ENCODE results near the gene TNFAIP1.

Gene TNFAIP1

GRCh38 chr17:28363186-28363585 lies 27.6 kb downstream of the TNFAIP1 start:
- no peak overlapping the region for H3K4me3 Mint-ChIP-seq
- H3K27me3 Mint-ChIP-seq: no peaks in the 10 kb centered on the region
- DNase-seq (ENCODE audit: low spot score in 2 of 2): no peak
- no peaks in the 10 kb centered on the region for H3K9me3 Mint-ChIP-seq
- H3K36me3 Mint-ChIP-seq (ENCODE audit: insufficient read depth): peaks cover 26% of the 10 kb centered on the region
- H3K27ac Mint-ChIP-seq (ENCODE audit: low read depth): no peak overlapping the region
- H3K4me1 Mint-ChIP-seq: peaks cover 3% of the 10 kb centered on the region
- ATAC-seq (replicated peaks; ENCODE audit: extremely low read depth, poor library complexity, severe bottlenecking): no peak

GRCh38 chr17:28363776-28364650 lies 28.5 kb downstream of the TNFAIP1 start:
- ATAC-seq (replicated peaks; ENCODE audit: extremely low read depth, poor library complexity, severe bottlenecking) (no peak), DNase-seq (ENCODE audit: low spot score in 2 of 2) (no peak)
- no peaks in the 10 kb centered on the region for H3K4me1 Mint-ChIP-seq
- no peak overlapping the region for H3K4me3 Mint-ChIP-seq
- H3K27ac Mint-ChIP-seq (ENCODE audit: low read depth): no peak overlapping the region
- H3K27me3 Mint-ChIP-seq: no peaks in the 10 kb centered on the region
- peaks cover 22% of the 10 kb centered on the region for H3K36me3 Mint-ChIP-seq (ENCODE audit: insufficient read depth)
- no peaks in the 10 kb centered on the region for H3K9me3 Mint-ChIP-seq

- Mint-ChIP-seq H3K4me1 (no peaks in the 10 kb centered on the region), H3K27me3 (no peaks in the 10 kb centered on the region), H3K36me3 (ENCODE audit: insufficient read depth) (peaks cover 18% of the 10 kb centered on the region), H3K9me3 (no peaks in the 10 kb centered on the region), H3K27ac (ENCODE audit: low read depth) (no peak within 1 kb of the TSS), H3K4me3 (no peak within 1 kb of the TSS)
- DNase-seq (ENCODE audit: low spot score in 2 of 2) (no peak), ATAC-seq (replicated peaks; ENCODE audit: extremely low read depth, poor library complexity, severe bottlenecking) (no peak)
These were observed 29.3 kb downstream of the TNFAIP1 start, which contains the start of gene SEBOX for GRCh38 chr17:28364665-28365363. Gene SEBOX (minus strand): TSS chr17:28365199. CDS start chr17:28365151, 48 bp downstream.

DNA sequence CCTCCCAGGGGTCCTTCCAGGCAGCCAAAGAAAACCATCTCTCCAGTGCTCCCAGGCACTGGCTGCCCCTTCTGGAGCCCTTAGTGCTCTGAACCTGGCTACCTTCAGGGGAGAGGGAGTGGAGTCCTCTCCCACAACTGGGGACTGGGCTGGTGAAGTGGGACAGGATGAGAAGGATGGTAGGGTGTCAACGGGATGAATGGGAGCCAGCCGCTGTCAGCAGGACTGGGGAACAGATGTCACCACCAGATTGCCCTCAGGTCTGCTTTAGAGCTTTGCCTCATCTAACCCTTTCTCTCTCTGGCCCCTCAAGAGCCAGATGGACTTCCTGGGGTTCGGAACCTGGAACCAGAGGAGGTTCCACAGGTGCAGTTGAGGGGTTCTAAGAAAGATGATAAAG lies 29.9 kb downstream of the TNFAIP1 start:
- Mint-ChIP-seq H3K4me3 (no peak overlapping the region), H3K27ac (ENCODE audit: low read depth) (no peak overlapping the region), H3K4me1 (no peaks in the 10 kb centered on the region), H3K36me3 (ENCODE audit: insufficient read depth) (peaks cover 18% of the 10 kb centered on the region), H3K27me3 (no peaks in the 10 kb centered on the region), H3K9me3 (no peaks in the 10 kb centered on the region)
- DNase-seq (ENCODE audit: low spot score in 2 of 2) (no peak), ATAC-seq (replicated peaks; ENCODE audit: extremely low read depth, poor library complexity, severe bottlenecking) (no peak)

GRCh38 chr17:28366605-28367004 lies 31.0 kb downstream of the TNFAIP1 start:
- Mint-ChIP-seq H3K27ac (ENCODE audit: low read depth) (no peak overlapping the region), H3K9me3 (no peaks in the 10 kb centered on the region), H3K4me3 (no peak overlapping the region), H3K4me1 (peaks cover 7% of the 10 kb centered on the region), H3K27me3 (no peaks in the 10 kb centered on the region), H3K36me3 (ENCODE audit: insufficient read depth) (peaks cover 13% of the 10 kb centered on the region)
- ATAC-seq (replicated peaks; ENCODE audit: extremely low read depth, poor library complexity, severe bottlenecking) (no peak), DNase-seq (ENCODE audit: low spot score in 2 of 2) (no peak)

DNA sequence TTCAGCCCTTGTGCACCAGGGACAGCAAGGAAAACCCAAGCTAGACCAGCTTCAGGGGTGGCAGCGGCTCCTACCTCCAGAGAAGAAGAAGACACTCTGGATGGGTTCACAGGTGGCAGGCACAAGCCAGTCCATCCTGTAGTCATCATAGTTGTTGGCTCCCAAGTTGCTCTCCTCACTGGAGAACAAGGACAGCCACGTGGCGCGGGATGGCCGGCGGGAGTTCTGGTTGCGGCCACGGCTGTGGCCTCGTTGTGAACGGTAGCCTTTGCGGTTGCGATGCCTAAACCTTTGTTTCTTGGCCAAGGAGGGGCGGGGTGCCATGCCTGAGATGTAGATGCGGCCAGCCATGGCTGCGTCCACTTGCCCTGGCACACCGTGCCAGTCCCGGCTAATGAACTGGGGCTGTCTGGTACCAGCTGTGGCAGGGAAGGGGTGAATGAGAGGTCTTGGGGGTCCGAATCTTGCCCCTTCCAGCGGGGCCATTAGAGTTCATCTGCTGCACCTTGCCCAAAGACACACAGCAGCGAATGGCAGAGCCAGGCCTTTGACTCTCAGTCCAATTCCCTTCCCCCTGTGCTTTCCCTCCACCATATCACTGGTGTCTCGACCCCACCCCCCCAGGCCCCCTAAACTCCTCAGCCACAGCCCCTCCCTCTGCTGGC lies 32.2 kb downstream of the TNFAIP1 start:
- Mint-ChIP-seq H3K36me3 (ENCODE audit: insufficient read depth) (peaks cover 10% of the 10 kb centered on the region), H3K27ac (ENCODE audit: low read depth) (no peak overlapping the region), H3K9me3 (no peaks in the 10 kb centered on the region), H3K4me3 (no peak overlapping the region), H3K4me1 (peaks cover 13% of the 10 kb centered on the region), H3K27me3 (no peaks in the 10 kb centered on the region)
- no peak for ATAC-seq (replicated peaks; ENCODE audit: extremely low read depth, poor library complexity, severe bottlenecking)
- no peak for DNase-seq (ENCODE audit: low spot score in 2 of 2)

DNA sequence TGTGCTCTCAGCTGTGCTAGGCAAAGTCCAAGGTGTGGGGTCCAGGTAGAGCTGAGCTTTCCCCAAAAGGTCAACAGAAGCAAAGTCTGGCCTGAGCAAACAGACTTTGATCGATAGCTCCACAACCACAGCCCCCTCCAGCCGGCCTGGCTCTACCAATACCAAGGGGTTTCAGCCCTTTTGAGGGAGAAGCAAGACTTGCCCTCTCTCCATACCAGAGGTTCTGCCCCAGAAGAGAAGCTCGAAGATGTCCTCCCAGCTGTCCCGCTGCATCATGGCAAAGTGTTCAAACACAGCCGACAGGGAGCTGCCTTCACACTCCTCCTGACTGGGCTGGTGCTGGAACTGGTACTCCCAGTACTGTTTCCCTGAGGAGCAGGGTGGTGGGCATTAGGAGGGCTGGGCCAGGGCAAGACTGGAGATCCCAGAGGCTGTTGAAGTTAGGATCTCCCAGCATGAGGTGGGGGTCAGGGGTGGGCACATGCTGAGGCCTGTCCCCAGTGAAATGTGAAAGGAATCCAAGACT lies 32.8 kb downstream of the TNFAIP1 start:
- H3K27me3 Mint-ChIP-seq: no peaks in the 10 kb centered on the region
- H3K4me3 Mint-ChIP-seq: no peak overlapping the region
- H3K9me3 Mint-ChIP-seq: no peaks in the 10 kb centered on the region
- DNase-seq (ENCODE audit: low spot score in 2 of 2) (no peak), ATAC-seq (replicated peaks; ENCODE audit: extremely low read depth, poor library complexity, severe bottlenecking) (no peak)
- H3K36me3 Mint-ChIP-seq (ENCODE audit: insufficient read depth): peaks cover 10% of the 10 kb centered on the region
- H3K4me1 Mint-ChIP-seq: peaks cover 18% of the 10 kb centered on the region
- H3K27ac Mint-ChIP-seq (ENCODE audit: low read depth): no peak overlapping the region

DNA sequence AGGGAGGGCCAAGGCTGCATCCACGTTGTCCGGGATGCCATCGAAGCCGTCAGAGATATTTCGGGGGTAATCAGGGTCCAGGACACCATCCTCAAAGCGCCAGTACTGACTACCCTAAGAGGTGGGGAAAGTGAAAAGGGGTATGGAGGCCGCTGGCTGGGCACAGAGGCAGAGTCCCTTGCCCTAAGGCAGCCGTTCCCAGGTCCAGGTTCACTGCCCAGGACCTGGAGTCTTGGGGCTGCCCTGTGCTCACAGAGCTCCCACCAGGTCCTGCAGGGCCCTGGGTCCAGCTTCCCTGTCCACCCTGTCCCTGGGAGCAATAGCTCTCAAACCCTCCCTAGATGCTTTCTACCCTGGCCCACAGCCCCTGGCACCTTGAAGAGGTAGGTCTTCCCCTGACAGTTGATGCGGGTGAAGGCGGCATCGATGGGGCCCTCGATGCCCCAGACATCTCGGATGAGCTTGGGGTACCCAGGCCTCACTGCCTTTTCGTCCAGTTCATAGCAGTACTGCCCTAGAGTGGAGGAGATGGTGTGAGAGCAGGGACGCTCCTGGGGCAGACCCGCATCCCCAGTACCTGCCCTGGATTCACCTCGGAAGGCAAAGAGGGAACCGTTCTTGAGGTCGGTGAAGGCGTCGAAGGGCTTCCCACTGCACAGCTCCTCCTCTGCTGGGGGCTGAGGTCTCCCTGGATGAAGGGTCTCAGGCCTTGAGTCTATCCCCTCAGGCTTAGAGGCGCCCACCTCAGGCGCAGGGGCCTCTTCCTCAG lies 33.5 kb downstream of the TNFAIP1 start:
- Mint-ChIP-seq H3K27me3 (no peaks in the 10 kb centered on the region), H3K9me3 (no peaks in the 10 kb centered on the region), H3K36me3 (ENCODE audit: insufficient read depth) (peaks cover 7% of the 10 kb centered on the region), H3K4me1 (peaks cover 22% of the 10 kb centered on the region), H3K27ac (ENCODE audit: low read depth) (no peak overlapping the region), H3K4me3 (no peak overlapping the region)
- DNase-seq (ENCODE audit: low spot score in 2 of 2) (no peak), ATAC-seq (replicated peaks; ENCODE audit: extremely low read depth, poor library complexity, severe bottlenecking) (no peak)

DNA sequence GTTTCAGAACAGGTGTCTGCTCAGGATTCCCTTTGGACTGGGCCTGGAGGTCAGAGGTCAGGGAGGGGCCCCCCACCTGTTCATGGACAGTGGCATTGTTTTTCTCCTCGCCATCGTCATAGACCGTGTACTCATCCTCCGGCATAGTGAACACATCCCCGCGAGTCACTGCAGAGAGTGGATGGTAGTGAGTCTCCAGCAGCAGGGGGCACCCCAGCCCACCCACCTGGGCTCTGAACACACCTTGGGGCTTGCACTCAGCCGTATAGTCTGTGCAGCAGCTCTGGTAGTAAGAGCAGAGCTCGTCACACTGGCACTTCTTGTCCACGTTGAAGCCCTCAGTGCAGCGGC lies 34.1 kb downstream of the TNFAIP1 start:
- H3K4me3 Mint-ChIP-seq: peak overlapping the region; percentile 90

DNA sequence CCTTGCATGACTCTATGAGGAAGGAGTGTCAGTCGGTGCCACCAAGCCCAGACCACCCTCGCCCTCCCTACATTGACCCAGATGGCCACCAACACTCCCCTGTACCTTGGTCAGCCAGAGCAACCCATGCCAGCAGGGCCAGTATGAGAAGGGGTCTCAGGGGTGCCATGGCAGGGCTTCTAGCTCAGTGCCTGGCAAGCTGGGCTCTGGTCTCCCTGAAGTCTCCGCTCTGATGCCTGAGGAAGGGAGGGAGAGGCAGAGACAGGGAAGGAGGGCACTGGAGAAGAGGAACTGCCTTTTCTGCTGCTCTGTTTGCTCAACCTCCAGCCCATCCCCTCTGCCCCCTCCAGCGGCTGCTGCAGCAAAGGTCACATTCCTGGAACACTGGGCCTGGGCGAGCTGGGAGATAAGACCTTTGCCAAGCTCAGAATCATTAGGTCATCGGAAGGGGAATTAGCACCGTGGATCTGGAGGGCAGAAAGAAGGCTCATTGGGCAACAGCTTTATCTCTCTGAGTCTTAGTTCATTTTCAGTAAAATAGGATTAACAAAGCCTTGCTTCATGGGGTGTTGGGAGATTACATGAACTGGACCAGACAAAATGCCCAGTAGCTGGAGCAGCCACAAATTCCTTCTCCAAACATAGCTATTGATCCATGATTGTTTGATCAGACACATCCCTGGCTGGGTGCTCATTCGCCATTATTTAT lies 34.6 kb downstream of the TNFAIP1 start, which contains the start of gene VTN:
TSS of gene VTN (minus strand) at position 273 of the 709 bp plus-strand sequence. CDS start at position 169, 104 bp downstream.
- H3K9me3 Mint-ChIP-seq: no peaks in the 10 kb centered on the region
- peak within 1 kb of the TSS; percentile 93 for H3K27ac Mint-ChIP-seq (ENCODE audit: low read depth)
- peaks cover 10% of the 10 kb centered on the region for H3K36me3 Mint-ChIP-seq (ENCODE audit: insufficient read depth)
- peak within 1 kb of the TSS; percentile 90 for H3K4me3 Mint-ChIP-seq
- ATAC-seq (replicated peaks; ENCODE audit: extremely low read depth, poor library complexity, severe bottlenecking): no peak
- H3K4me1 Mint-ChIP-seq: peaks cover 22% of the 10 kb centered on the region
- DNase-seq (ENCODE audit: low spot score in 2 of 2): no peak
- no peaks in the 10 kb centered on the region for H3K27me3 Mint-ChIP-seq

More for the DNA sequence above, 34.1 kb downstream of the TNFAIP1 start:
- Mint-ChIP-seq H3K27ac (ENCODE audit: low read depth) (no peak overlapping the region), H3K36me3 (ENCODE audit: insufficient read depth) (peaks cover 10% of the 10 kb centered on the region), H3K4me1 (peaks cover 22% of the 10 kb centered on the region), H3K9me3 (no peaks in the 10 kb centered on the region), H3K27me3 (no peaks in the 10 kb centered on the region)
- ATAC-seq (replicated peaks; ENCODE audit: extremely low read depth, poor library complexity, severe bottlenecking) (no peak), DNase-seq (ENCODE audit: low spot score in 2 of 2) (no peak)

DNA sequence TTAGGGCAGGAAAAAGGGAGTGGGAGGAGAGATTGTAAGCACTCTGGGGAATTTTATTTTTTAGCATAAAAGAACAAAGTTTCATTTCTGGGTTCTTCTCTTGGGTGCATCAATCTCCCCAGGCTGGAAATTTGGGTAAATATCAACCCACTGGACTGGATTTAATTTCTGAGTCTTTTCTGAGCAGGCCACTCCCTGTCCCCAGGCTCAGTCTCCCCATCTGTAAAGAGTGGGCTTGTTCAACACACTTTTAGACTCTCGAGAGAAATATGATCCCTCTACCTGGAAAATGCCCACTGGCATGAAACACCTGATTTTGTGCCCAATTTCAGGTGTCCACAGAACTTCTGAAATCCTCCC lies 35.2 kb downstream of the TNFAIP1 start:
- Mint-ChIP-seq H3K4me1 (peaks cover 22% of the 10 kb centered on the region), H3K4me3 (peak overlapping the region; percentile 90), H3K27ac (ENCODE audit: low read depth) (peak overlapping the region; percentile 93), H3K36me3 (ENCODE audit: insufficient read depth) (peaks cover 10% of the 10 kb centered on the region), H3K9me3 (no peaks in the 10 kb centered on the region), H3K27me3 (no peaks in the 10 kb centered on the region)
- ATAC-seq (replicated peaks; ENCODE audit: extremely low read depth, poor library complexity, severe bottlenecking) (no peak), DNase-seq (ENCODE audit: low spot score in 2 of 2) (no peak)

All from central memory CD8-positive, alpha-beta T cell (primary cell).